Brain microvascular endothelial cell (primary cell): Measurements from ENCODE around the gene IFNB1.
A peak's percentile ranks its signal among the peaks of the same experiment; 100 is the strongest.

ENCODE experiments used
- DNase-seq: peaks from one replicate; pipeline ENCODE4 v3.0.0-alpha.2; 2020
- H3K27ac ChIP-seq: fragments of 250-450 bp; sonication (Bioruptor Pico); 2 replicates; pipeline ENCODE4 v1.5.1; 2020; ENCODE audit warnings: mild to moderate bottlenecking, moderate library complexity
- H3K27me3 ChIP-seq: fragments of 250-450 bp; sonication (Bioruptor Pico); replicated peaks from 2 replicates; pipeline ENCODE4 v1.5.1; 2020; ENCODE audit warnings: mild to moderate bottlenecking
- H3K36me3 ChIP-seq: fragments of 250-450 bp; sonication (Bioruptor Pico); replicated peaks from 2 replicates; pipeline ENCODE4 v1.5.1; 2020; ENCODE audit warnings: mild to moderate bottlenecking
- H3K4me3 ChIP-seq: 2 replicates; pipeline ENCODE4 v1.5.1; 2011; ENCODE audit warnings: low read depth, mild to moderate bottlenecking, control low read depth, low read length, moderate library complexity
- CTCF ChIP-seq: IDR thresholded peaks from 2 replicates; pipeline ENCODE4 v1.5.1; 2011; ENCODE audit warnings: low read depth, mild to moderate bottlenecking, moderate library complexity, low read length, control low read depth, inconsistent platforms; ENCODE audit errors: missing control alignments
- in situ Hi-C: cut with HindIII; loops from 2 replicates; pipeline ENCODE4 v1.10.0; 2017; ENCODE audit warnings: low sequenced_read_pairs, low pct_ligation_motif_present

Gene IFNB1

GRCh38 chr9:21096172-21096900, 18.6 kb upstream of the IFNB1 start:
- Histone ChIP-seq H3K27me3 (no peaks in the 10 kb centered on the region), H3K27ac (no peak overlapping the region), H3K4me3 (no peak overlapping the region), H3K36me3 (no peaks in the 10 kb centered on the region)
- TF ChIP-seq CTCF: no peak
- in situ Hi-C loops: no loop called here
- DNase-seq: peak; percentile 26

GRCh38 chr9:21095561-21095960, 17.8 kb upstream of the IFNB1 start:
- TF ChIP-seq CTCF: no peak
- no peaks in the 10 kb centered on the region for H3K27me3 ChIP-seq
- H3K4me3 ChIP-seq: no peak overlapping the region
- no peak for DNase-seq
- no peak overlapping the region for H3K27ac ChIP-seq
- in situ Hi-C loops: no loop called here
- H3K36me3 ChIP-seq: no peaks in the 10 kb centered on the region

GRCh38 chr9:21086538-21086937, 8.8 kb upstream of the IFNB1 start:
- H3K27me3 ChIP-seq: no peaks in the 10 kb centered on the region
- H3K27ac ChIP-seq: no peak overlapping the region
- TF ChIP-seq CTCF: no peak
- no peaks in the 10 kb centered on the region for H3K36me3 ChIP-seq
- H3K4me3 ChIP-seq: no peak overlapping the region
- in situ Hi-C loops: no loop called here
- DNase-seq: no peak

- H3K27me3 ChIP-seq: no peaks in the 10 kb centered on the region
- in situ Hi-C loops: no loop called here
- no peak for TF ChIP-seq CTCF
- H3K36me3 ChIP-seq: no peaks in the 10 kb centered on the region
- no peak overlapping the region for H3K4me3 ChIP-seq
- H3K27ac ChIP-seq: no peak overlapping the region
- DNase-seq: no peak
These were observed 7.3 kb upstream of the IFNB1 start for GRCh38 chr9:21085005-21085404.

- H3K27ac ChIP-seq: no peak overlapping the region
- no peak for DNase-seq
- in situ Hi-C loops: no loop called here
- no peak overlapping the region for H3K4me3 ChIP-seq
- H3K27me3 ChIP-seq: no peaks in the 10 kb centered on the region
- H3K36me3 ChIP-seq: no peaks in the 10 kb centered on the region
- no peak for TF ChIP-seq CTCF
These were observed 6.6 kb upstream of the IFNB1 start for GRCh38 chr9:21084242-21084850.
